ENCODE measurements around the gene MMP23B.
A peak's percentile ranks its signal among the peaks of the same experiment; 100 is the strongest.
"Not testable (repeated sequence)": the region's sequence is repeated elsewhere in the genome, so short reads cannot be mapped to it uniquely, and the experiment has no call there.

The MMP23B gene

GRCh38 chr1:1630191-1630964 is 1.6 kb upstream of the MMP23B start:
- H3K9ac ChIP-seq (ENCODE audit: insufficient read length, low read depth), result no peak overlapping the region
- TF ChIP-seq ZNF274 (IDR thresholded peaks at IDR 0.05; ENCODE audit: low read depth, low read length) (no peak), SUZ12 (IDR thresholded peaks at IDR 0.05; ENCODE audit: extremely low read depth, insufficient read depth, insufficient read length) (no peak), YY1 (IDR thresholded peaks at IDR 0.05; ENCODE audit: insufficient read depth, insufficient read length) (no peak)
- H3K4me3 ChIP-seq (ENCODE audit: insufficient read length, low read depth), result no peak overlapping the region

GRCh38 chr1:1630965-1631781 is 800 bp upstream of the MMP23B start:
- H3K4me1 ChIP-seq (ENCODE audit: insufficient read depth, insufficient read length), result no peaks in the 10 kb centered on the region
- H3K4me3 ChIP-seq (ENCODE audit: insufficient read length, low read depth), result no peak overlapping the region
- H3K9ac ChIP-seq (ENCODE audit: insufficient read length, low read depth), result peak overlapping the region; percentile 64
- DNase-seq (ENCODE audit: low read depth, low spot score), result no peak
- TF ChIP-seq ZNF274 (IDR thresholded peaks at IDR 0.05; ENCODE audit: low read depth, low read length) (no peak), SUZ12 (IDR thresholded peaks at IDR 0.05; ENCODE audit: extremely low read depth, insufficient read depth, insufficient read length) (no peak), YY1 (IDR thresholded peaks at IDR 0.05; ENCODE audit: insufficient read depth, insufficient read length) (no peak)
- H3K36me3 ChIP-seq (ENCODE audit: insufficient read depth, insufficient read length, low read length), result peaks cover 16% of the 10 kb centered on the region
- H3K9me3 ChIP-seq (ENCODE audit: insufficient read depth, low read length), result no peaks in the 10 kb centered on the region
- H3K27me3 ChIP-seq (ENCODE audit: insufficient read depth, insufficient read length), result no peaks in the 10 kb centered on the region

More at GRCh38 chr1:1630191-1630964, 1.6 kb upstream of the MMP23B start:
- Histone ChIP-seq H3K27me3 (ENCODE audit: insufficient read depth, insufficient read length) (no peaks in the 10 kb centered on the region), H3K4me1 (ENCODE audit: insufficient read depth, insufficient read length) (no peaks in the 10 kb centered on the region), H3K9me3 (ENCODE audit: insufficient read depth, low read length) (no peaks in the 10 kb centered on the region), H3K36me3 (ENCODE audit: insufficient read depth, insufficient read length, low read length) (peaks cover 16% of the 10 kb centered on the region)
- DNase-seq (ENCODE audit: low read depth, low spot score), result no peak

- not testable (repeated sequence) for H3K4me1 ChIP-seq (ENCODE audit: insufficient read depth, insufficient read length); H3K9ac ChIP-seq (ENCODE audit: insufficient read length, low read depth); H3K9me3 ChIP-seq (ENCODE audit: insufficient read depth, low read length); DNase-seq (ENCODE audit: low read depth, low spot score); H3K4me3 ChIP-seq (ENCODE audit: insufficient read length, low read depth); H3K27me3 ChIP-seq (ENCODE audit: insufficient read depth, insufficient read length)
- peaks cover 16% of the 10 kb centered on the region for H3K36me3 ChIP-seq (ENCODE audit: insufficient read depth, insufficient read length, low read length)
These were observed 1.4 kb downstream of the MMP23B start for GRCh38 chr1:1633409-1633808.

GRCh38 chr1:1634613-1635012 is 2.6 kb downstream of the MMP23B start:
- H3K9ac ChIP-seq (ENCODE audit: insufficient read length, low read depth); DNase-seq (ENCODE audit: low read depth, low spot score); H3K4me3 ChIP-seq (ENCODE audit: insufficient read length, low read depth); H3K4me1 ChIP-seq (ENCODE audit: insufficient read depth, insufficient read length); H3K27me3 ChIP-seq (ENCODE audit: insufficient read depth, insufficient read length); H3K9me3 ChIP-seq (ENCODE audit: insufficient read depth, low read length): not testable (repeated sequence)
- H3K36me3 ChIP-seq (ENCODE audit: insufficient read depth, insufficient read length, low read length), result peaks cover 13% of the 10 kb centered on the region

- H3K36me3 ChIP-seq (ENCODE audit: insufficient read depth, insufficient read length, low read length), result peaks cover 13% of the 10 kb centered on the region
- not testable (repeated sequence) for H3K4me1 ChIP-seq (ENCODE audit: insufficient read depth, insufficient read length); H3K9ac ChIP-seq (ENCODE audit: insufficient read length, low read depth); H3K4me3 ChIP-seq (ENCODE audit: insufficient read length, low read depth); DNase-seq (ENCODE audit: low read depth, low spot score); H3K9me3 ChIP-seq (ENCODE audit: insufficient read depth, low read length); H3K27me3 ChIP-seq (ENCODE audit: insufficient read depth, insufficient read length)
These were observed 4.9 kb downstream of the MMP23B start for GRCh38 chr1:1636621-1637478.

GRCh38 chr1:1637479-1637875 is 5.5 kb downstream of the MMP23B start:
- H3K36me3 ChIP-seq (ENCODE audit: insufficient read depth, insufficient read length, low read length), result peaks cover 13% of the 10 kb centered on the region
- not testable (repeated sequence) for H3K9me3 ChIP-seq (ENCODE audit: insufficient read depth, low read length); H3K27me3 ChIP-seq (ENCODE audit: insufficient read depth, insufficient read length); H3K9ac ChIP-seq (ENCODE audit: insufficient read length, low read depth); H3K4me1 ChIP-seq (ENCODE audit: insufficient read depth, insufficient read length); DNase-seq (ENCODE audit: low read depth, low spot score); H3K4me3 ChIP-seq (ENCODE audit: insufficient read length, low read depth)

GRCh38 chr1:1638528-1638927 is 6.6 kb downstream of the MMP23B start:
- not testable (repeated sequence) for H3K4me1 ChIP-seq (ENCODE audit: insufficient read depth, insufficient read length); H3K4me3 ChIP-seq (ENCODE audit: insufficient read length, low read depth); DNase-seq (ENCODE audit: low read depth, low spot score); H3K9ac ChIP-seq (ENCODE audit: insufficient read length, low read depth); H3K9me3 ChIP-seq (ENCODE audit: insufficient read depth, low read length); H3K27me3 ChIP-seq (ENCODE audit: insufficient read depth, insufficient read length)
- peaks cover 13% of the 10 kb centered on the region for H3K36me3 ChIP-seq (ENCODE audit: insufficient read depth, insufficient read length, low read length)

- H3K9me3 ChIP-seq (ENCODE audit: insufficient read depth, low read length); H3K27me3 ChIP-seq (ENCODE audit: insufficient read depth, insufficient read length); H3K4me1 ChIP-seq (ENCODE audit: insufficient read depth, insufficient read length); H3K9ac ChIP-seq (ENCODE audit: insufficient read length, low read depth); H3K4me3 ChIP-seq (ENCODE audit: insufficient read length, low read depth); DNase-seq (ENCODE audit: low read depth, low spot score): not testable (repeated sequence)
- peaks cover 13% of the 10 kb centered on the region for H3K36me3 ChIP-seq (ENCODE audit: insufficient read depth, insufficient read length, low read length)
These were observed 7.4 kb downstream of the MMP23B start for GRCh38 chr1:1639368-1639767.

GRCh38 chr1:1640081-1640480 is 8.1 kb downstream of the MMP23B start:
- not testable (repeated sequence) for H3K9me3 ChIP-seq (ENCODE audit: insufficient read depth, low read length); H3K4me1 ChIP-seq (ENCODE audit: insufficient read depth, insufficient read length); H3K4me3 ChIP-seq (ENCODE audit: insufficient read length, low read depth); DNase-seq (ENCODE audit: low read depth, low spot score); H3K27me3 ChIP-seq (ENCODE audit: insufficient read depth, insufficient read length); H3K9ac ChIP-seq (ENCODE audit: insufficient read length, low read depth)
- peaks cover 13% of the 10 kb centered on the region for H3K36me3 ChIP-seq (ENCODE audit: insufficient read depth, insufficient read length, low read length)

GRCh38 chr1:1640711-1641461 is 8.9 kb downstream of the MMP23B start:
- not testable (repeated sequence) for H3K4me1 ChIP-seq (ENCODE audit: insufficient read depth, insufficient read length); H3K27me3 ChIP-seq (ENCODE audit: insufficient read depth, insufficient read length); H3K9me3 ChIP-seq (ENCODE audit: insufficient read depth, low read length); DNase-seq (ENCODE audit: low read depth, low spot score); H3K9ac ChIP-seq (ENCODE audit: insufficient read length, low read depth); H3K4me3 ChIP-seq (ENCODE audit: insufficient read length, low read depth)
- H3K36me3 ChIP-seq (ENCODE audit: insufficient read depth, insufficient read length, low read length), result peaks cover 13% of the 10 kb centered on the region
